ENCODE data around the gene FBN1. TPM values are rescaled to one million over a fixed set of nuclear protein-coding genes. Genes with fewer than 3 reads are reported as not detected.

FBN1 gene
- total RNA-seq, 2 donors from 2014 or later, result 57.1 to 84.9 TPM

GRCh38 chr15:48553559-48553958 lies 92.0 kb downstream of the FBN1 start:
- Histone ChIP-seq H3K4me1 (peaks cover 0 to 15% of the 10 kb centered on the region in 2 donors), H3K27ac (no peak overlapping the region)
- TF ChIP-seq, protein P1, sequence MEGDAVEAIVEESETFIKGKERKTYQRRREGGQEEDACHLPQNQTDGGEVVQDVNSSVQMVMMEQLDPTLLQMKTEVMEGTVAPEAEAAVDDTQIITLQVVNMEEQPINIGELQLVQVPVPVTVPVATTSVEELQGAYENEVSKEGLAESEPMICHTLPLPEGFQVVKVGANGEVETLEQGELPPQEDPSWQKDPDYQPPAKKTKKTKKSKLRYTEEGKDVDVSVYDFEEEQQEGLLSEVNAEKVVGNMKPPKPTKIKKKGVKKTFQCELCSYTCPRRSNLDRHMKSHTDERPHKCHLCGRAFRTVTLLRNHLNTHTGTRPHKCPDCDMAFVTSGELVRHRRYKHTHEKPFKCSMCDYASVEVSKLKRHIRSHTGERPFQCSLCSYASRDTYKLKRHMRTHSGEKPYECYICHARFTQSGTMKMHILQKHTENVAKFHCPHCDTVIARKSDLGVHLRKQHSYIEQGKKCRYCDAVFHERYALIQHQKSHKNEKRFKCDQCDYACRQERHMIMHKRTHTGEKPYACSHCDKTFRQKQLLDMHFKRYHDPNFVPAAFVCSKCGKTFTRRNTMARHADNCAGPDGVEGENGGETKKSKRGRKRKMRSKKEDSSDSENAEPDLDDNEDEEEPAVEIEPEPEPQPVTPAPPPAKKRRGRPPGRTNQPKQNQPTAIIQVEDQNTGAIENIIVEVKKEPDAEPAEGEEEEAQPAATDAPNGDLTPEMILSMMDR (IDR thresholded peaks at IDR 0.05), result no peak

GRCh38 chr15:48550822-48551525 lies 94.5 kb downstream of the FBN1 start:
- Histone ChIP-seq H3K4me1 (peaks cover 0 to 18% of the 10 kb centered on the region in 2 donors), H3K9me3 (no peaks in the 10 kb centered on the region), H3K27ac (no peak overlapping the region), H3K27me3 (no peaks in the 10 kb centered on the region), H3K36me3 (no peaks in the 10 kb centered on the region), H3K4me3 (no peak overlapping the region)
- DNase-seq (ENCODE audit: low spot score), result no peak
- TF ChIP-seq, protein P1 (IDR thresholded peaks at IDR 0.05), result no peak

More at GRCh38 chr15:48553559-48553958, 92.0 kb downstream of the FBN1 start:
- H3K36me3 ChIP-seq, result no peaks in the 10 kb centered on the region
- no peak overlapping the region for H3K4me3 ChIP-seq
- no peaks in the 10 kb centered on the region for H3K9me3 ChIP-seq
- no peaks in the 10 kb centered on the region for H3K27me3 ChIP-seq
- no peak for DNase-seq (ENCODE audit: low spot score)

DNA sequence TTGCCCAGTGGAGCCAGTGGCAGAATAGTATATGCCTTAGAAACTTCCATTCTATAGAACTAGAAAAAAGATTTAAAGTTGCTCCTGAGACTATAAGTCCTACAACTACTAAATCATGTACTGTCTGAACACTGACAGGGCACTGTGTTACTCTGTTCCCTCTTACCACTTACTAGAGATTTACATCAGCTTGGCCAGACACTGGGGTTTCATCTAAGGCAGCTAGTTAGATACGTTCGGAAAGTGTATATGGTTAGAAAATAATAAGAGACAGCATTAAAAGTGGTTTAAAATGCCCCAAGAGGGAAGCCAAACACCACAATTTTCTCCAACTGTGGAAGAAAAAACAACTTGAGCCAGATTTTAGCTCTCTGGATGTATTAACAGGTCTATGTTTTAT lies 97.1 kb downstream of the FBN1 start:
- Histone ChIP-seq H3K4me1 (peaks cover 0 to 18% of the 10 kb centered on the region in 2 donors), H3K27me3 (no peaks in the 10 kb centered on the region), H3K4me3 (no peak overlapping the region), H3K36me3 (no peaks in the 10 kb centered on the region), H3K27ac (peak overlapping the region in 1 of 2 donors; percentile 13), H3K9me3 (no peaks in the 10 kb centered on the region)
- TF ChIP-seq, protein P1 (IDR thresholded peaks at IDR 0.05), result no peak
- no peak for DNase-seq (ENCODE audit: low spot score)

DNA sequence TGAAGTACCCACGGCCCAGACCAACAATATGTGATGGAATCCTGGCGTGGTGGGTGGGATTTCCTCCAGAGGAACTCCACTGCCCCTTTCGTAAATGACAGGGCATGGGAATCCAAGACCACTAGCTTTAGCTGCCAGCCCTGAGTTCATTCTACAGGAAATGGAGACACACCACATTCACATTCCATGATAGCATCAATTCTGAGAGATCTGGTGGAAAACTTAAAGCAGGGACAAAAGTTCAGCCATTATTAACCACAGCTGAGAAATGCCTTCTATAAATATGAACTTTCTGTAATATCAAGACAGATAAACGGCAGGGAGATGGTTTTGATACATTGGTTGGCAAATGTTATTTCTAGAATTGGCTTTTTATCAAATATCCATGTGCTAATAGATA lies 98.2 kb downstream of the FBN1 start:
- TF ChIP-seq, protein P1 (IDR thresholded peaks at IDR 0.05), result no peak
- Histone ChIP-seq H3K4me3 (no peak overlapping the region), H3K27me3 (no peaks in the 10 kb centered on the region), H3K4me1 (peaks cover 0 to 21% of the 10 kb centered on the region in 2 donors), H3K27ac (no peak overlapping the region), H3K9me3 (no peaks in the 10 kb centered on the region), H3K36me3 (no peaks in the 10 kb centered on the region)
- no peak for DNase-seq (ENCODE audit: low spot score)

DNA sequence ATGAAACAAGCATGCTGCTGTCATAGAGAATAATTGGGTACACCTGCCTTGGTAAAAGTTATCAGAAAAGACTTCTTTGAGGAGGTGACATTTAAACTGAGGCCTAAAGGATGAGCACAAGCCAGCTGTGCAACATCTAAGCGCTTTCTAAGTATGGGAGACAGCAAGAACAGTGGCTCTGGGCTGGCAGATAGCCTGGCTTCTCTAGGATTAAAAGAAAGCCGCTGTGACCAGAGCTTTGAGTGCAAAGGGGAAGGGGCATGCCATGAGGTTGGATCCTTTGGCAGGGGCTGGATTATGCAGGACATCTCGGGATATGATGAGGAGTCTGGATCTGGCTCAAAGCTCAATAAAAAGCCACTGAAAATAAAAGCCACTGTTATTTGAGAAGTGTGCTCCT lies 99.2 kb downstream of the FBN1 start:
- Histone ChIP-seq H3K36me3 (no peaks in the 10 kb centered on the region), H3K4me3 (no peak overlapping the region), H3K27ac (peak overlapping the region in 1 of 2 donors; percentile 9), H3K4me1 (peaks cover 0 to 26% of the 10 kb centered on the region in 2 donors), H3K27me3 (no peaks in the 10 kb centered on the region), H3K9me3 (no peaks in the 10 kb centered on the region)
- TF ChIP-seq, protein P1 (IDR thresholded peaks at IDR 0.05), result no peak
- DNase-seq (ENCODE audit: low spot score), result no peak

GRCh38 chr15:48544778-48545177 lies 100.7 kb downstream of the FBN1 start:
- Histone ChIP-seq H3K27me3 (no peaks in the 10 kb centered on the region), H3K9me3 (no peaks in the 10 kb centered on the region), H3K27ac (no peak overlapping the region), H3K4me1 (peaks cover 0 to 29% of the 10 kb centered on the region in 2 donors), H3K4me3 (no peak overlapping the region), H3K36me3 (no peaks in the 10 kb centered on the region)
- DNase-seq (ENCODE audit: low spot score), result no peak
- TF ChIP-seq, protein P1 (IDR thresholded peaks at IDR 0.05), result no peak

Data from right atrium auricular region (tissue), 2 donors.